Measurements from ENCODE around the gene SIK2.

GRCh38 chr11:111592491-111592890 lies 9.8 kb upstream of the SIK2 start:
- TF ChIP-seq, protein P1, sequence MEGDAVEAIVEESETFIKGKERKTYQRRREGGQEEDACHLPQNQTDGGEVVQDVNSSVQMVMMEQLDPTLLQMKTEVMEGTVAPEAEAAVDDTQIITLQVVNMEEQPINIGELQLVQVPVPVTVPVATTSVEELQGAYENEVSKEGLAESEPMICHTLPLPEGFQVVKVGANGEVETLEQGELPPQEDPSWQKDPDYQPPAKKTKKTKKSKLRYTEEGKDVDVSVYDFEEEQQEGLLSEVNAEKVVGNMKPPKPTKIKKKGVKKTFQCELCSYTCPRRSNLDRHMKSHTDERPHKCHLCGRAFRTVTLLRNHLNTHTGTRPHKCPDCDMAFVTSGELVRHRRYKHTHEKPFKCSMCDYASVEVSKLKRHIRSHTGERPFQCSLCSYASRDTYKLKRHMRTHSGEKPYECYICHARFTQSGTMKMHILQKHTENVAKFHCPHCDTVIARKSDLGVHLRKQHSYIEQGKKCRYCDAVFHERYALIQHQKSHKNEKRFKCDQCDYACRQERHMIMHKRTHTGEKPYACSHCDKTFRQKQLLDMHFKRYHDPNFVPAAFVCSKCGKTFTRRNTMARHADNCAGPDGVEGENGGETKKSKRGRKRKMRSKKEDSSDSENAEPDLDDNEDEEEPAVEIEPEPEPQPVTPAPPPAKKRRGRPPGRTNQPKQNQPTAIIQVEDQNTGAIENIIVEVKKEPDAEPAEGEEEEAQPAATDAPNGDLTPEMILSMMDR (conservative IDR thresholded peaks at IDR 0.05; ENCODE audit: low read depth, low read length) = no peak
- no peak for TF ChIP-seq EZH2 (IDR thresholded peaks at IDR 0.05; ENCODE audit: low read length, unreplicated experiment)
- no peak for TF ChIP-seq EZH2phosphoT487 (IDR thresholded peaks at IDR 0.05; ENCODE audit: borderline replicate concordance, low read length)

Data from PC-3 (cell line).